Measurements from ENCODE around the gene CDC42.
"Not testable (repeated sequence)": the region's sequence is repeated elsewhere in the genome, so short reads cannot be mapped to it uniquely, and the experiment has no call there.

The CDC42 gene
- 41.0 to 213 (median 66.5) reads per million in 9 experiments for total RNA-seq

- Mint-ChIP-seq H3K27me3 (no peaks in the 10 kb centered on the region), H3K27ac (peak within 1 kb of the TSS; percentile 98 to 99), H3K9me3 (no peaks in the 10 kb centered on the region), H3K4me3 (peak within 1 kb of the TSS; percentile 93 to 95), H3K36me3 (ENCODE audit: insufficient read depth) (peaks cover 48% of the 10 kb centered on the region), H3K4me1 (ENCODE audit: low read depth in 2 of 2) (peaks cover 28 to 45% of the 10 kb centered on the region in 2 donors)
- DNase-seq (peak; percentile 95 to 99 (median 96)), ATAC-seq (replicated peaks) (peak; percentile 91)
These were observed at the start of gene CDC42 for GRCh38 chr1:22052115-22053016. TSS of gene CDC42 (plus strand) at chr1:22052709. CDS start at chr1:22078479, 25,770 bp downstream.

GRCh38 chr1:22002875-22003274 lies 49.6 kb upstream of the CDC42 start:
- not testable (repeated sequence) for H3K9me3 Mint-ChIP-seq; H3K36me3 Mint-ChIP-seq (ENCODE audit: insufficient read depth); DNase-seq; ATAC-seq (replicated peaks); H3K4me1 Mint-ChIP-seq (ENCODE audit: low read depth in 2 of 2); H3K4me3 Mint-ChIP-seq; H3K27me3 Mint-ChIP-seq
- H3K27ac Mint-ChIP-seq = peak overlapping the region in 1 of 2 donors; percentile 49

GRCh38 chr1:22003959-22004358 lies 48.5 kb upstream of the CDC42 start:
- not testable (repeated sequence) for H3K27me3 Mint-ChIP-seq; H3K4me1 Mint-ChIP-seq (ENCODE audit: low read depth in 2 of 2); H3K36me3 Mint-ChIP-seq (ENCODE audit: insufficient read depth); H3K9me3 Mint-ChIP-seq; DNase-seq; H3K27ac Mint-ChIP-seq; H3K4me3 Mint-ChIP-seq; ATAC-seq (replicated peaks)

- not testable (repeated sequence) for H3K27me3 Mint-ChIP-seq; H3K4me3 Mint-ChIP-seq; H3K4me1 Mint-ChIP-seq (ENCODE audit: low read depth in 2 of 2); H3K36me3 Mint-ChIP-seq (ENCODE audit: insufficient read depth); H3K9me3 Mint-ChIP-seq; H3K27ac Mint-ChIP-seq
- peak in 2 of 3 experiments; percentile 11 to 27 for DNase-seq
- ATAC-seq (replicated peaks) = peak; percentile 51
These were observed 47.0 kb upstream of the CDC42 start for GRCh38 chr1:22005261-22006149.

- H3K4me3 Mint-ChIP-seq; DNase-seq; H3K4me1 Mint-ChIP-seq (ENCODE audit: low read depth in 2 of 2); ATAC-seq (replicated peaks); H3K27me3 Mint-ChIP-seq; H3K9me3 Mint-ChIP-seq; H3K27ac Mint-ChIP-seq; H3K36me3 Mint-ChIP-seq (ENCODE audit: insufficient read depth): not testable (repeated sequence)
These were observed 45.8 kb upstream of the CDC42 start for GRCh38 chr1:22006736-22007135.

GRCh38 chr1:22007262-22007661 lies 45.2 kb upstream of the CDC42 start:
- ATAC-seq (replicated peaks); H3K9me3 Mint-ChIP-seq; H3K27ac Mint-ChIP-seq; DNase-seq; H3K27me3 Mint-ChIP-seq; H3K4me3 Mint-ChIP-seq; H3K4me1 Mint-ChIP-seq (ENCODE audit: low read depth in 2 of 2); H3K36me3 Mint-ChIP-seq (ENCODE audit: insufficient read depth): not testable (repeated sequence)

GRCh38 chr1:22009566-22009965 lies 42.9 kb upstream of the CDC42 start:
- not testable (repeated sequence) for H3K9me3 Mint-ChIP-seq; H3K4me1 Mint-ChIP-seq (ENCODE audit: low read depth in 2 of 2); H3K27ac Mint-ChIP-seq; H3K36me3 Mint-ChIP-seq (ENCODE audit: insufficient read depth); H3K4me3 Mint-ChIP-seq; DNase-seq; ATAC-seq (replicated peaks); H3K27me3 Mint-ChIP-seq

GRCh38 chr1:22012752-22013151 lies 39.8 kb upstream of the CDC42 start:
- not testable (repeated sequence) for H3K27me3 Mint-ChIP-seq; H3K4me1 Mint-ChIP-seq (ENCODE audit: low read depth in 2 of 2); H3K27ac Mint-ChIP-seq; H3K9me3 Mint-ChIP-seq; ATAC-seq (replicated peaks); H3K4me3 Mint-ChIP-seq; DNase-seq; H3K36me3 Mint-ChIP-seq (ENCODE audit: insufficient read depth)

GRCh38 chr1:22014575-22015206 lies 37.8 kb upstream of the CDC42 start:
- H3K27me3 Mint-ChIP-seq; ATAC-seq (replicated peaks); H3K27ac Mint-ChIP-seq; H3K36me3 Mint-ChIP-seq (ENCODE audit: insufficient read depth); H3K9me3 Mint-ChIP-seq; H3K4me3 Mint-ChIP-seq; DNase-seq: not testable (repeated sequence)
- H3K4me1 Mint-ChIP-seq (ENCODE audit: low read depth in 2 of 2) = peaks cover 15% of the 10 kb centered on the region in 2 donors

- H3K4me3 Mint-ChIP-seq = peak overlapping the region; percentile 55 to 60
- DNase-seq (peak; percentile 56 to 61 (median 59)), ATAC-seq (replicated peaks) (peak; percentile 99)
- peak overlapping the region; percentile 94 to 95 for H3K27ac Mint-ChIP-seq
- peaks cover 22 to 25% of the 10 kb centered on the region in 2 donors for H3K4me1 Mint-ChIP-seq (ENCODE audit: low read depth in 2 of 2)
- H3K36me3 Mint-ChIP-seq (ENCODE audit: insufficient read depth) = peaks cover 5% of the 10 kb centered on the region
- H3K27me3 Mint-ChIP-seq = no peaks in the 10 kb centered on the region
- H3K9me3 Mint-ChIP-seq = no peaks in the 10 kb centered on the region
These were observed 33.6 kb upstream of the CDC42 start for GRCh38 chr1:22018583-22019559.

GRCh38 chr1:22021061-22021460 lies 31.4 kb upstream of the CDC42 start:
- H3K36me3 Mint-ChIP-seq (ENCODE audit: insufficient read depth) = peaks cover 21% of the 10 kb centered on the region
- peaks cover 32 to 38% of the 10 kb centered on the region in 2 donors for H3K4me1 Mint-ChIP-seq (ENCODE audit: low read depth in 2 of 2)
- no peak overlapping the region for H3K4me3 Mint-ChIP-seq
- no peaks in the 10 kb centered on the region for H3K9me3 Mint-ChIP-seq
- no peaks in the 10 kb centered on the region for H3K27me3 Mint-ChIP-seq
- no peak for DNase-seq
- no peak for ATAC-seq (replicated peaks)
- peak overlapping the region in 1 of 2 donors; percentile 38 for H3K27ac Mint-ChIP-seq
